A673 (cell line): ENCODE results near the gene ATRX. TPM values are rescaled to one million over a fixed set of nuclear protein-coding genes. Genes with fewer than 3 reads are reported as not detected.

Source experiments
- BruUV-seq: library from RNA; stranded (reverse); fragments of 400-500 nt; replicated peaks from 2 replicates; lab custom pipeline; 2021; lab: Mats Ljungman, UMichigan
- CTCF ChIA-PET: fragments of 300-600 bp; sonication (Branson Sonifier 250); formaldehyde crosslinking; loops from one replicate; lab custom pipeline; 2022; ENCODE audit warnings: antibody characterized with exemption; lab: Charles Lee
- POLR2A ChIA-PET: fragments of 300-600 bp; sonication (Branson Sonifier 250); formaldehyde crosslinking; loops from one replicate; lab custom pipeline; 2022; ENCODE audit warnings: antibody characterized with exemption; ENCODE audit not compliant: low non-redundant PET; lab: Charles Lee
- DNase-seq: peaks from one replicate; pipeline ENCODE4 v3.0.0-alpha.2; 2015; ENCODE audit warnings: low spot score
- H3K27ac ChIP-seq: fragments of 200-600 bp; sonication (generic); 2 replicates; pipeline ENCODE4 v1.5.1; 2016; ENCODE audit warnings: mixed run types, low read depth, mild to moderate bottlenecking, mixed read lengths, antibody characterized with exemption, low read length; ENCODE audit not compliant: poor library complexity, severe bottlenecking
- H3K27me3 ChIP-seq: fragments of 200-600 bp; sonication (generic); replicated peaks from 2 replicates; pipeline ENCODE4 v1.6.1; 2017; ENCODE audit warnings: mixed run types, low read depth, mild to moderate bottlenecking, mixed read lengths, antibody characterized with exemption, low read length; ENCODE audit not compliant: insufficient read depth, poor library complexity
- H3K36me3 ChIP-seq: fragments of 200-600 bp; sonication (generic); 2 replicates; pipeline ENCODE4 v1.6.1; 2016; ENCODE audit warnings: mixed run types, mild to moderate bottlenecking, mixed read lengths, antibody characterized with exemption, low read length; ENCODE audit not compliant: insufficient read depth, poor library complexity, severe bottlenecking
- H3K4me1 ChIP-seq: fragments of 200-600 bp; sonication (generic); 2 replicates; pipeline ENCODE4 v1.6.1; 2017; ENCODE audit warnings: mixed run types, mild to moderate bottlenecking, mixed read lengths, antibody characterized with exemption, low read length; ENCODE audit not compliant: insufficient read depth, poor library complexity, severe bottlenecking
- H3K4me3 ChIP-seq: fragments of 200-600 bp; sonication (generic); 2 replicates; pipeline ENCODE4 v1.5.1; 2016; ENCODE audit warnings: low read depth, mixed run types, mild to moderate bottlenecking, mixed read lengths, low read length; ENCODE audit not compliant: poor library complexity, severe bottlenecking
- H3K9me3 ChIP-seq: fragments of 200-600 bp; sonication (generic); 2 replicates; pipeline ENCODE4 v1.6.1; 2016; ENCODE audit warnings: mixed run types, low read depth, mild to moderate bottlenecking, mixed read lengths, antibody characterized with exemption, low read length; ENCODE audit not compliant: poor library complexity, severe bottlenecking
- EZH2 ChIP-seq: fragments of 200-600 bp; sonication (generic); IDR thresholded peaks from 2 replicates; pipeline ENCODE4 v1.6.1; 2017; ENCODE audit warnings: borderline replicate concordance, low read depth, mild to moderate bottlenecking, mixed read lengths, antibody characterized with exemption, low read length; ENCODE audit not compliant: poor library complexity, severe bottlenecking
- intact Hi-C: fragments of 100-400 bp; cut with micrococcal nuclease; formaldehyde crosslinking; loops from one replicate; pipeline ENCODE4 v1.10.0; 2022; ENCODE audit not compliant: unreplicated experiment
- total RNA-seq: library from RNA; stranded (reverse); gene quantifications from 2 replicates; pipeline ENCODE4 v1.2.3, GENCODE V29; 2021
- TF ChIP-seq, protein P1 (sequence below): fragments of 300-800, 200-600 bp; sonication (generic); conservative IDR thresholded peaks from 2 replicates; pipeline ENCODE4 v1.5.1; 2017; ENCODE audit warnings: low read depth, mild to moderate bottlenecking, antibody characterized with exemption, low read length, moderate library complexity, mixed read lengths

Gene ATRX
- total RNA-seq, 1 experiment from 2014 or later = 101 TPM

DNA sequence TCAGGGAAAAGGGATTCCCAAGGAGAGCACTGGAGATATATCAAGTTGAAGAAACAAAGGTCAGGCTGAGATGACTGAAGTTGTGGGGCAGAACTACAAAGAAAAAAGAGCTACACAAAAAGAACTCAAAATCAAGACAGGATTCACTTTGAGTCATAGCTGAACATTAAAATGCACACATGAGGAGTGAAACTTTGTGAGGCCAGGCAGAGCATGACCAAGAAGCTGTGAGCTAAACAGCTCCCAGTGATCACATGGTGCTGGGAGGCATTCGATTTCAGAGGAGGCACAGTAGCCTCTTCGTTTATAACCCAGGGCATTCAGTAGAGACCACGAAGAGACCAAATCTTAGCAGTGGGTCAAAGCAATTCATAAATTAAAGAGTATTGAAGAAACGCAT lies 145.3 kb downstream of the ATRX start:
- H3K4me1 ChIP-seq = no peaks in the 10 kb centered on the region
- ChIA-PET POLR2A (no interaction called here), CTCF (no interaction called here)
- peaks cover 11% of the 10 kb centered on the region for H3K36me3 ChIP-seq
- intact Hi-C loops = no loop called here
- H3K27ac ChIP-seq = no peak overlapping the region
- no peak overlapping the region for H3K4me3 ChIP-seq
- H3K9me3 ChIP-seq = peaks cover 8% of the 10 kb centered on the region
- H3K27me3 ChIP-seq = no peaks in the 10 kb centered on the region
- no TSS peak for BruUV-seq
- TF ChIP-seq EZH2 = no peak
- TF ChIP-seq, protein P1, sequence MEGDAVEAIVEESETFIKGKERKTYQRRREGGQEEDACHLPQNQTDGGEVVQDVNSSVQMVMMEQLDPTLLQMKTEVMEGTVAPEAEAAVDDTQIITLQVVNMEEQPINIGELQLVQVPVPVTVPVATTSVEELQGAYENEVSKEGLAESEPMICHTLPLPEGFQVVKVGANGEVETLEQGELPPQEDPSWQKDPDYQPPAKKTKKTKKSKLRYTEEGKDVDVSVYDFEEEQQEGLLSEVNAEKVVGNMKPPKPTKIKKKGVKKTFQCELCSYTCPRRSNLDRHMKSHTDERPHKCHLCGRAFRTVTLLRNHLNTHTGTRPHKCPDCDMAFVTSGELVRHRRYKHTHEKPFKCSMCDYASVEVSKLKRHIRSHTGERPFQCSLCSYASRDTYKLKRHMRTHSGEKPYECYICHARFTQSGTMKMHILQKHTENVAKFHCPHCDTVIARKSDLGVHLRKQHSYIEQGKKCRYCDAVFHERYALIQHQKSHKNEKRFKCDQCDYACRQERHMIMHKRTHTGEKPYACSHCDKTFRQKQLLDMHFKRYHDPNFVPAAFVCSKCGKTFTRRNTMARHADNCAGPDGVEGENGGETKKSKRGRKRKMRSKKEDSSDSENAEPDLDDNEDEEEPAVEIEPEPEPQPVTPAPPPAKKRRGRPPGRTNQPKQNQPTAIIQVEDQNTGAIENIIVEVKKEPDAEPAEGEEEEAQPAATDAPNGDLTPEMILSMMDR = no peak
- no peak for DNase-seq

DNA sequence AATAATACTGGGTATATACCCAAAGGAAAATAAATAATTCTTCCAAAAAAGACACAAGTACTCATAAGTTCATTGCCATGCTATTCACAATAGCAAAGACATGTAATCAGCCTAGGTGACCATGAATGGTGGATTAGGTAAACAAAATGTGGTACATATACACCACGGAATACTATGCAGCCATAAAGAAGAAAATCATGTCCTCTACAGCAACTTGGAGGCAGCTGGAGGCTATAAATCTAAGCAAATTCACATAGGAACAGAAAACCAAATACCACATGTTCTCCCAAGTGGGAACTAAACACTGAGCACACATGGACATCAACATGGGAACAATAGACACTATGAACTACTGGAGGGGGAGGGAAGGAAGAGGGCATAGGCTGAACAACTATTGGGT lies 146.2 kb downstream of the ATRX start:
- no peak for DNase-seq
- ChIA-PET CTCF (no interaction called here), POLR2A (no interaction called here)
- no peaks in the 10 kb centered on the region for H3K27me3 ChIP-seq
- no TSS peak for BruUV-seq
- H3K36me3 ChIP-seq = peaks cover 3% of the 10 kb centered on the region
- TF ChIP-seq, protein P1 = no peak
- no peak for TF ChIP-seq EZH2
- H3K27ac ChIP-seq = no peak overlapping the region
- intact Hi-C loops = no loop called here
- no peak overlapping the region for H3K4me3 ChIP-seq
- H3K9me3 ChIP-seq = no peaks in the 10 kb centered on the region
- H3K4me1 ChIP-seq = no peaks in the 10 kb centered on the region

DNA sequence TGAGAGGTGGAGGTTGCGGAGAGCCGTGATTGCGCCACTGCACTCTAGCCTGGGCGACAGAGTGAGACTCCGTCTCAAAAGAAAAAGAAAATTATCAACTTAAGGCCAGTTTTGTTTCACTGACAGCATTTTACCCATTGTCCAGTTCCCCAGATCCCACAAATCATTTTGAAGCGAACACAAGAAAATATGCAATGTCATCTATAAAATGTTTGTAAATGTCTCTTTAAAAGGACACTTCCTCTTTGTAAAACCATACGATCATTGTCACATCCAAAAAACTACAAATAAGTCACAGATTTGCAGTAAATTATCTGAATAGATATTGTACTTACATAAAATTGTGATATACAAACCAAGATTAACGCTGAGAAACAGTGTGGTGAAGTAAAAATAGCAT lies 147.6 kb downstream of the ATRX start:
- H3K4me1 ChIP-seq = no peaks in the 10 kb centered on the region
- H3K4me3 ChIP-seq = no peak overlapping the region
- H3K36me3 ChIP-seq = peaks cover 16% of the 10 kb centered on the region
- H3K27ac ChIP-seq = no peak overlapping the region
- H3K27me3 ChIP-seq = no peaks in the 10 kb centered on the region
- TF ChIP-seq, protein P1 = no peak
- TF ChIP-seq EZH2 = no peak
- BruUV-seq = no TSS peak
- ChIA-PET CTCF (no interaction called here), POLR2A (no interaction called here)
- no peaks in the 10 kb centered on the region for H3K9me3 ChIP-seq
- no peak for DNase-seq
- intact Hi-C loops = no loop called here
